ENCODE results near the gene CALU. TPM values are rescaled to one million over a fixed set of nuclear protein-coding genes. Genes with fewer than 3 reads are reported as not detected.

Gene CALU
- total RNA-seq, 1 experiment from 2014 or later, result 594 TPM

GRCh38 chr7:128810997-128811396 is 71.8 kb downstream of the CALU start:
- no peak for DNase-seq (ENCODE audit: low read depth)

GRCh38 chr7:128811631-128812430 is 72.7 kb downstream of the CALU start:
- no peak for DNase-seq (ENCODE audit: low read depth)

- no peak for DNase-seq (ENCODE audit: low read depth)
Observed at GRCh38 chr7:128812514-128813168, 73.5 kb downstream of the CALU start.

GRCh38 chr7:128814499-128814898 is 75.3 kb downstream of the CALU start:
- no peak for DNase-seq (ENCODE audit: low read depth)

DNA sequence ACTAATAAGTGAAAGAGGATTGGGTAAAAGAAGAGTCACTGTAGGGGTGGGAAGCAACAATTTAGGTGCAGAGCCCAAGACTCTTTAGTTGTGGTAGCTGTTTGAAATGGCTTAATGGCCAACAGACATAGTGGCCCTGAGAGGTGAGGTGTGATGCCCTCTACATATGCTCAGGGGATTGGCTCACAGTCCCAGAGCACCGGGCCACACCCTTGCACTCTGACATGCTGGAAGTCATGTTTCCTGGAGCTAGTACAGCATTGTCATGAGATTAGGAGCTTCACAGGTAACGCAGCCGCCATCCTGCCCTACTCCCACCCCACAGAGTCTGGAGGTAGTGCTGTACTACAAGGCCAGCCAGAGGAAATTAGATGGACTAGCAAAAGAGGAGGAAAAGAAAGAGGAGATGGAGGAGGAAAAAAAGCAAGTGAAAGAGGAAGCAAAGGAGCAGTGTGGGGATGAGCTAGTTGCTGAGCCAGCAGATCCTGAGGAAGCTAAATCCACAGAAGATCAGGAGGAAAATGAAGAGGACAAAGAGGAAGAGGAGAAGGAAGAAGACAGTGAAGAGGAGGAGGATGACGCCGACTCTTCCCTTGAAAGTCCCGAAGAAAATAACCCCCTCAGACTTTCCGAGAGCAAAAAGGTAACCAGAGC is 76.3 kb downstream of the CALU start:
- DNase-seq (ENCODE audit: low read depth), result no peak

DNA sequence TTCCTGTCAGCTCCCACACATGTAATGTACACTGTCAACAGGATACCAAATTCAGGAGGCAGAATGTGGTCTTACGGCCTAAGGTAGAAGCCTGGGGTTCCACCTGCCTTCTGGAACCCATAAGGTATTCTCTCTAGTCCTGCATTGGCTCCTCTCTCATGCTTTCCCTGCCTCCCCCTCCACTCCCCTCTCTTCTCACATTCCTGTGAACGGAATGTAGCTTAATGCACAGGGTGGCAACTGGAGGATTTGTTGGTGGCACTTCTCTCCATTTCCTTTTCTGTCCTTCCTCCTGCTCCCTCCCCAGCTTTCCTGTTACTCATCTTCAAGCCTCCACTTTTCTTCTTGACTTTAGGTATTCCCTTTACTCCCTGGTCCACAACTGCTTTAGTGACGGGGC is 79.5 kb downstream of the CALU start:
- no peak for DNase-seq (ENCODE audit: low read depth)

Other genes starting within 250 kb of the CALU start
- gene GARIN1A, start 67.1 kb upstream of the CALU start, total RNA-seq (2014; rRNA removed; shearing (Covaris generic)), result 0.74 and 0.80 TPM in 2 replicates
- gene OPN1SW, start 36.4 kb downstream of the CALU start, total RNA-seq (2014; rRNA removed; shearing (Covaris generic)), result not detected in 2 replicates
- 7.7 and 8.9 TPM in 2 replicates for gene CCDC136, start 52.6 kb downstream of the CALU start, total RNA-seq (2014; rRNA removed; shearing (Covaris generic))
- 67.5 and 81.1 TPM in 2 replicates for gene FLNC, start 91.0 kb downstream of the CALU start, total RNA-seq (2014; rRNA removed; shearing (Covaris generic))
- 103 and 130 TPM in 2 replicates for gene ATP6V1F, start 123.5 kb downstream of the CALU start, total RNA-seq (2014; rRNA removed; shearing (Covaris generic))
- gene KCP, start 171.3 kb downstream of the CALU start, total RNA-seq (2014; rRNA removed; shearing (Covaris generic)), result 0.06 and 0.48 TPM in 2 replicates
- gene IRF5, start 198.6 kb downstream of the CALU start, total RNA-seq (2014; rRNA removed; shearing (Covaris generic)), result 0.60 and 2.2 TPM in 2 replicates